IMR-90 (cell line): ENCODE data around the gene NPW. TPM values are rescaled to one million over a fixed set of nuclear protein-coding genes. Genes with fewer than 3 reads are reported as not detected.

ENCODE experiments used
- ATAC-seq: fragments of 200-7000 bp; cut with Tn5 transposase; 2 replicates; pipeline ENCODE4 v1.9.1; 2020; ENCODE audit warnings: low read depth, mild to moderate bottlenecking, moderate library complexity
- BruUV-seq: library from RNA; stranded (reverse); fragments of 400-500 nt; replicated peaks from 2 replicates; lab custom pipeline; 2021; lab: Mats Ljungman, UMichigan
- CTCF ChIA-PET: fragments of 300-600 bp; formaldehyde crosslinking; extraction: SDS; loops from one replicate; lab custom pipeline; 2021; ENCODE audit warnings: antibody characterized with exemption; lab: Yijun Ruan, JAX
- POLR2A ChIA-PET: fragments of 300-600 bp; sonication (Branson Sonifier 250); formaldehyde crosslinking; loops from one replicate; lab custom pipeline; 2022; ENCODE audit warnings: antibody characterized with exemption; ENCODE audit not compliant: unreplicated experiment; lab: Charles Lee
- DNase-seq: peaks from one replicate; pipeline ENCODE4 v3.0.0; 2013
- H2AFZ ChIP-seq: replicated peaks from 2 replicates; pipeline ENCODE3; 2013; ENCODE audit warnings: low read length, mild to moderate bottlenecking; ENCODE audit not compliant: poor library complexity
- H2AK5ac ChIP-seq: 2 replicates; pipeline ENCODE4 v1.6.1; 2013; ENCODE audit warnings: low read depth, low read length, inconsistent platforms
- H2AK9ac ChIP-seq: replicated peaks from 2 replicates; pipeline ENCODE3; 2013; ENCODE audit warnings: mild to moderate bottlenecking, low read depth, low read length, moderate library complexity; ENCODE audit not compliant: poor library complexity
- H2BK120ac ChIP-seq: 2 replicates; pipeline ENCODE4 v1.6.1; 2013; ENCODE audit warnings: low read depth, low read length, inconsistent platforms
- H2BK15ac ChIP-seq: 3 replicates; pipeline ENCODE4 v1.6.1; 2013; ENCODE audit warnings: low read depth, low read length, inconsistent platforms
- H2BK20ac ChIP-seq: 2 replicates; pipeline ENCODE4 v1.6.1; 2013; ENCODE audit warnings: low read depth, mild to moderate bottlenecking, inconsistent platforms, low read length, moderate library complexity
- H2BK5ac ChIP-seq: 2 replicates; pipeline ENCODE4 v1.6.1; 2013; ENCODE audit warnings: mild to moderate bottlenecking, low read depth, low read length, inconsistent platforms; ENCODE audit not compliant: poor library complexity, severe bottlenecking
- H3K14ac ChIP-seq: replicated peaks from 2 replicates; pipeline ENCODE4 v1.6.1; 2013; ENCODE audit warnings: low read depth, low read length, inconsistent platforms
- H3K18ac ChIP-seq: 2 replicates; pipeline ENCODE4 v1.6.1; 2013; ENCODE audit warnings: low read depth, low read length, control low read depth
- H3K23ac ChIP-seq: 2 replicates; pipeline ENCODE4 v1.6.1; 2013; ENCODE audit warnings: low read depth, low read length, inconsistent platforms
- H3K27ac ChIP-seq: 2 replicates; pipeline ENCODE4 v1.5.1; 2013; ENCODE audit warnings: mild to moderate bottlenecking, control low read depth, low read length; ENCODE audit not compliant: insufficient read depth
- H3K27me3 ChIP-seq: 2 replicates; pipeline ENCODE4 v1.6.1; 2013; ENCODE audit warnings: low read length; ENCODE audit not compliant: control insufficient read depth, insufficient read depth
- H3K36me3 ChIP-seq: 2 replicates; pipeline ENCODE4 v1.6.1; 2013; ENCODE audit warnings: low read length, mixed read lengths; ENCODE audit not compliant: control insufficient read depth, insufficient read depth
- H3K4ac ChIP-seq: 2 replicates; pipeline ENCODE4 v1.6.1; 2013; ENCODE audit warnings: low read depth, low read length, inconsistent platforms
- H3K4me1 ChIP-seq: 2 replicates; pipeline ENCODE4 v1.6.1; 2013; ENCODE audit warnings: low read length, mixed read lengths; ENCODE audit not compliant: control insufficient read depth, insufficient read depth
- H3K4me2 ChIP-seq: 2 replicates; pipeline ENCODE4 v1.6.1; 2013; ENCODE audit warnings: low read depth, mild to moderate bottlenecking, control low read depth, low read length, moderate library complexity
- H3K4me3 ChIP-seq: 2 replicates; pipeline ENCODE4 v1.5.1; 2013; ENCODE audit warnings: low read depth, mild to moderate bottlenecking, control low read depth, low read length, moderate library complexity; ENCODE audit not compliant: insufficient read depth
- H3K56ac ChIP-seq: 2 replicates; pipeline ENCODE4 v1.6.1; 2013; ENCODE audit warnings: low read length, inconsistent platforms; ENCODE audit not compliant: insufficient read depth; ENCODE audit errors: extremely low read depth
- H3K79me1 ChIP-seq, 2 experiments: 2 replicates each; pipeline ENCODE4 v1.6.1; 2013; ENCODE audit warnings: low read length in 2 of 2, inconsistent platforms in 1 of 2, low read depth in 1 of 2
- H3K9ac ChIP-seq: 2 replicates; pipeline ENCODE4 v1.6.1; 2013; ENCODE audit warnings: low read depth, low read length, control low read depth
- H3K9me1 ChIP-seq: 2 replicates; pipeline ENCODE4 v1.6.1; 2013; ENCODE audit warnings: low read length, inconsistent platforms; ENCODE audit not compliant: insufficient read depth
- H3K9me3 ChIP-seq: 2 replicates; pipeline ENCODE4 v1.6.1; 2013; ENCODE audit warnings: low read length; ENCODE audit not compliant: control insufficient read depth, insufficient read depth
- H4K20me1 ChIP-seq: 2 replicates; pipeline ENCODE4 v1.6.1; 2013; ENCODE audit warnings: low read length, inconsistent platforms; ENCODE audit not compliant: insufficient read depth
- H4K5ac ChIP-seq: 2 replicates; pipeline ENCODE4 v1.6.1; 2013; ENCODE audit warnings: mild to moderate bottlenecking, low read depth, low read length, control low read depth
- H4K8ac ChIP-seq, 2 experiments: 2 replicates each; pipeline ENCODE4 v1.6.1; 2013; ENCODE audit warnings: low read depth in 2 of 2, low read length in 2 of 2, control low read depth in 1 of 2, inconsistent platforms in 1 of 2
- H4K91ac ChIP-seq: 2 replicates; pipeline ENCODE4 v1.6.1; 2013; ENCODE audit warnings: low read depth, low read length, inconsistent platforms; ENCODE audit not compliant: insufficient read depth
- BHLHE40 ChIP-seq: fragments of 150-350 bp; IDR thresholded peaks from 2 replicates; pipeline ENCODE4 v1.6.1; 2016; ENCODE audit warnings: mild to moderate bottlenecking, low read depth, low read length
- CEBPB ChIP-seq: IDR thresholded peaks from 2 replicates; pipeline ENCODE4 v1.6.1; 2012; ENCODE audit warnings: low read depth, low read length, improper control_type of control experiment
- CHD1 ChIP-seq: IDR thresholded peaks from 2 replicates; pipeline ENCODE4 v1.6.1; 2012; ENCODE audit warnings: low read depth, low read length, improper control_type of control experiment
- FOS ChIP-seq: fragments of 150-350 bp; IDR thresholded peaks from 2 replicates; pipeline ENCODE4 v1.6.1; 2016; ENCODE audit warnings: low read depth, low read length
- MAFK ChIP-seq: IDR thresholded peaks from 2 replicates; pipeline ENCODE4 v1.6.1; 2012; ENCODE audit warnings: low read depth, low read length, improper control_type of control experiment
- MAZ ChIP-seq: IDR thresholded peaks from 2 replicates; pipeline ENCODE4 v1.6.1; 2012; ENCODE audit warnings: low read depth, mild to moderate bottlenecking, low read length, improper control_type of control experiment, moderate library complexity, borderline replicate concordance
- MXI1 ChIP-seq: IDR thresholded peaks from 2 replicates; pipeline ENCODE4 v1.6.1; 2012; ENCODE audit warnings: low read depth, mild to moderate bottlenecking, low read length, moderate library complexity, borderline replicate concordance
- NFE2L2 ChIP-seq: fragments of 150-350 bp; IDR thresholded peaks from 2 replicates; pipeline ENCODE4 v1.6.1; 2016; ENCODE audit warnings: low read depth, mild to moderate bottlenecking, low read length
- POLR2A ChIP-seq: IDR thresholded peaks from 2 replicates; pipeline ENCODE4 v1.6.1; 2012; ENCODE audit warnings: mild to moderate bottlenecking, low read depth, low read length
- RCOR1 ChIP-seq: IDR thresholded peaks from 2 replicates; pipeline ENCODE4 v1.6.1; 2012; ENCODE audit warnings: mild to moderate bottlenecking, low read length, improper control_type of control experiment; ENCODE audit not compliant: insufficient replicate concordance
- RFX5 ChIP-seq: IDR thresholded peaks from 2 replicates; pipeline ENCODE4 v1.8.0; 2012; ENCODE audit warnings: low read depth, mild to moderate bottlenecking, low read length, moderate library complexity
- SMC3 ChIP-seq: fragments of 150-350 bp; IDR thresholded peaks from 2 replicates; pipeline ENCODE4 v1.6.1; 2016; ENCODE audit warnings: low read depth, mild to moderate bottlenecking, antibody characterized with exemption, low read length, moderate library complexity
- WGBS, 2 experiments: methylation state at CpG; one replicate each; pipeline versions ENCODE4 v1.1.5 to v1.1.7; 2013; ENCODE audit warnings: missing lambda C conversion rate in 2 of 2; ENCODE audit not compliant: insufficient read length in 1 of 2; ENCODE audit errors: extremely low coverage in 2 of 2; 5-methylcytosine and 5-hydroxymethylcytosine counted together
- dilution Hi-C: fragments of 300-500 bp; cut with HindIII; formaldehyde crosslinking; loops from one replicate; pipeline ENCODE4 v1.14.3; 2018; ENCODE audit warnings: low sequenced_read_pairs; ENCODE audit not compliant: unreplicated experiment
- in situ Hi-C: fragments of 300-500 bp; cut with MboI; formaldehyde crosslinking; loops from 3 replicates; pipeline ENCODE4 v1.14.3; 2019; ENCODE audit warnings: low sequenced_read_pairs, inconsistent platforms, mixed read lengths
- intact Hi-C: fragments of 100-400 bp; cut with micrococcal nuclease; formaldehyde crosslinking; loops from 2 replicates; pipeline ENCODE4 v1.10.0; 2022
- polyA plus RNA-seq, 3 experiments: library from polyadenylated mRNA; depleted of rRNA; stranded (reverse); fragments of >200 nt; gene quantifications; 2 replicates each; pipeline ENCODE4 v1.2.3, GENCODE V29; 2012; ENCODE audit warnings: low replicate concordance in 1 of 3
- total RNA-seq: library from RNA; depleted of rRNA; stranded (reverse); fragments of >200 nt; gene quantifications from 2 replicates; pipeline ENCODE4 v1.2.3, GENCODE V29; 2012
- TF ChIP-seq, protein P1 (sequence below): conservative IDR thresholded peaks from 2 replicates; pipeline ENCODE4 v1.5.1; 2012; ENCODE audit warnings: mild to moderate bottlenecking, low read depth, low read length, improper control_type of control experiment
- TF ChIP-seq, protein P2 (sequence below): fragments of 150-350 bp; IDR thresholded peaks from 2 replicates; pipeline ENCODE4 v1.6.1; 2016; ENCODE audit warnings: low read depth, mild to moderate bottlenecking, low read length, moderate library complexity, borderline replicate concordance
- TF ChIP-seq, protein P3 (sequence below): fragments of 150-350 bp; IDR thresholded peaks from 2 replicates; pipeline ENCODE4 v1.6.1; 2017; ENCODE audit warnings: mild to moderate bottlenecking, antibody characterized with exemption, low read length, low read depth

The NPW gene
- total and polyA plus RNA-seq, 2 of the 4 experiments (the other 2 are of a cell fraction) = 0.18 to 2.0 TPM

- Histone ChIP-seq H4K5ac (no peak overlapping the region), H4K20me1 (peaks cover 49% of the 10 kb centered on the region), H3K9me1 (peaks cover 20% of the 10 kb centered on the region), H3K4me1 (peaks cover 24% of the 10 kb centered on the region), H3K36me3 (peaks cover 52% of the 10 kb centered on the region), H2BK20ac (no peak overlapping the region), H3K79me1 (peaks cover 10 to 70% of the 10 kb centered on the region in 2 experiments), H2BK120ac (no peak overlapping the region), H3K4me2 (no peak overlapping the region), H3K4ac (no peak overlapping the region), H3K9ac (no peak overlapping the region), H3K27ac (no peak overlapping the region), H3K18ac (no peak overlapping the region), H2AK5ac (no peak overlapping the region), H2BK15ac (no peak overlapping the region), H4K8ac (no peak overlapping the region), H3K56ac (no peak overlapping the region), H2BK5ac (no peak overlapping the region), H2AK9ac (no peak overlapping the region), H3K23ac (no peak overlapping the region), H2AFZ (no peak overlapping the region), H3K9me3 (no peaks in the 10 kb centered on the region), H4K91ac (no peak overlapping the region), H3K4me3 (no peak overlapping the region), H3K14ac (no peak overlapping the region), H3K27me3 (no peaks in the 10 kb centered on the region)
- TF ChIP-seq MAZ (no peak), FOS (no peak), RFX5 (no peak), MXI1 (no peak), BHLHE40 (no peak), CEBPB (no peak), POLR2A (no peak), RCOR1 (no peak), MAFK (no peak), NFE2L2 (no peak), CHD1 (no peak), SMC3 (no peak)
- TF ChIP-seq, protein P1, sequence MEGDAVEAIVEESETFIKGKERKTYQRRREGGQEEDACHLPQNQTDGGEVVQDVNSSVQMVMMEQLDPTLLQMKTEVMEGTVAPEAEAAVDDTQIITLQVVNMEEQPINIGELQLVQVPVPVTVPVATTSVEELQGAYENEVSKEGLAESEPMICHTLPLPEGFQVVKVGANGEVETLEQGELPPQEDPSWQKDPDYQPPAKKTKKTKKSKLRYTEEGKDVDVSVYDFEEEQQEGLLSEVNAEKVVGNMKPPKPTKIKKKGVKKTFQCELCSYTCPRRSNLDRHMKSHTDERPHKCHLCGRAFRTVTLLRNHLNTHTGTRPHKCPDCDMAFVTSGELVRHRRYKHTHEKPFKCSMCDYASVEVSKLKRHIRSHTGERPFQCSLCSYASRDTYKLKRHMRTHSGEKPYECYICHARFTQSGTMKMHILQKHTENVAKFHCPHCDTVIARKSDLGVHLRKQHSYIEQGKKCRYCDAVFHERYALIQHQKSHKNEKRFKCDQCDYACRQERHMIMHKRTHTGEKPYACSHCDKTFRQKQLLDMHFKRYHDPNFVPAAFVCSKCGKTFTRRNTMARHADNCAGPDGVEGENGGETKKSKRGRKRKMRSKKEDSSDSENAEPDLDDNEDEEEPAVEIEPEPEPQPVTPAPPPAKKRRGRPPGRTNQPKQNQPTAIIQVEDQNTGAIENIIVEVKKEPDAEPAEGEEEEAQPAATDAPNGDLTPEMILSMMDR = no peak
- TF ChIP-seq, protein P2, sequence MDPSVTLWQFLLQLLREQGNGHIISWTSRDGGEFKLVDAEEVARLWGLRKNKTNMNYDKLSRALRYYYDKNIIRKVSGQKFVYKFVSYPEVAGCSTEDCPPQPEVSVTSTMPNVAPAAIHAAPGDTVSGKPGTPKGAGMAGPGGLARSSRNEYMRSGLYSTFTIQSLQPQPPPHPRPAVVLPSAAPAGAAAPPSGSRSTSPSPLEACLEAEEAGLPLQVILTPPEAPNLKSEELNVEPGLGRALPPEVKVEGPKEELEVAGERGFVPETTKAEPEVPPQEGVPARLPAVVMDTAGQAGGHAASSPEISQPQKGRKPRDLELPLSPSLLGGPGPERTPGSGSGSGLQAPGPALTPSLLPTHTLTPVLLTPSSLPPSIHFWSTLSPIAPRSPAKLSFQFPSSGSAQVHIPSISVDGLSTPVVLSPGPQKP = no peak
- TF ChIP-seq, protein P3, sequence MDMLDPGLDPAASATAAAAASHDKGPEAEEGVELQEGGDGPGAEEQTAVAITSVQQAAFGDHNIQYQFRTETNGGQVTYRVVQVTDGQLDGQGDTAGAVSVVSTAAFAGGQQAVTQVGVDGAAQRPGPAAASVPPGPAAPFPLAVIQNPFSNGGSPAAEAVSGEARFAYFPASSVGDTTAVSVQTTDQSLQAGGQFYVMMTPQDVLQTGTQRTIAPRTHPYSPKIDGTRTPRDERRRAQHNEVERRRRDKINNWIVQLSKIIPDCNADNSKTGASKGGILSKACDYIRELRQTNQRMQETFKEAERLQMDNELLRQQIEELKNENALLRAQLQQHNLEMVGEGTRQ = no peak
- ATAC-seq (no peak), DNase-seq (no peak)
- intact Hi-C loops = loop anchor here (5.0 kb wide), 1 partner anchor 142 kb away; no protein-coding TSS in a partner anchor
- WGBS, 2 experiments = 95% methylated on average over 11 of the region's 28 CpGs; no CpG with 5 or more reads in 1 of the 2 experiments
- in situ Hi-C loops = no loop called here
- CTCF ChIA-PET = interaction anchor here (0.8 kb wide), 1 partner anchor 141 kb away, joined by 5 read pairs; no protein-coding TSS in a partner anchor
- POLR2A ChIA-PET = no interaction called here
- dilution Hi-C loops = no loop called here
- BruUV-seq = no TSS peak
Observed at GRCh38 chr16:1999866-2000514, 19.6 kb upstream of the NPW start.
